HG03175 (cell line): Measurements from ENCODE around the gene HOXA4.

ENCODE experiments used
- ATAC-seq: cut with Tn5 transposase; IDR thresholded peaks from one replicate; pipeline ENCODE4 v1.9.1; 2021; ENCODE audit warnings: mild to moderate bottlenecking, moderate library complexity; ENCODE audit not compliant: unreplicated experiment

HOXA4 gene

DNA sequence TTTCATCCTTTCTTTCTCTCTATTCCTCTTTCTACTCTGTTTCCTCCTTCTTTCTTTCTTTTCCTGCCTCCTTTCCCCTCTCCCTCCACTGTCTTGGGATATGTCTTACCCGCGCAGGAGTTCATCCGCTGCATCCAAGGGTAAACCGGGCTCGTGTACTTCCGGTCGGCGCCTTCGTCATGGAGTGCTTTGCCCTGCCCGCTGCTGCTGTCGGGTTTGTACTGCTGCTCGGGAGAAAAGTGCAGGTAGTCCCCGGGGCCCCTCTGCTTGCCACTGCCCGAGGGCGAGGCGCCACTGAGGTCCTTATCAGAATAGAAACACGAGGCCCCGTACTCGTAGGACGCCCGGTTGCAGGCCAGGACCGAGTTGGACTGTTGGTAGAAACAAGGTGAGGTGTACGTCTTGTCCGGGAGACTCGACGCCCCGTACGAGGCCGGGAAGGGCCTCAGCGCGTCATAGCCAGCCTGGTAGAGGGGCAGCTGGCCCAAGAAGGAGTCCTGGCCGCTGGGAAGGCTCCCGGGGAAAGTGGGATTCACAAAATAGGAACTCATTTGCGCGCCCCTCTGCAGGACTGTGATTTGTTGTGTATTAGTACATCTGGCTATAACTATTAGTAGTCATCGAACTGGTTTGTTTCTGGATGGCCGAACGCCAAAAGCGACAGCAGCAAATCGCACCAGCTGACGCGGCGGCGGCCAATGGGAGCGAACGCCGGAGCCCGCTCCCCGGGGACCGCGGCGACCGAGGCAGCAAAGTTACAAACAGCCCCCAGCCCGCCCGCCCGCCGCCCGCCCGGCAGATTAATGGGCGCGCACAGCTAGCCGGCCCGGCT is 16.9 kb upstream of the HOXA4 start, which contains the start of gene HOXA6:
HOXA6 (minus strand) TSS at position 576 of the 832 bp plus-strand sequence; CDS start at position 551, 25 bp downstream.
- ATAC-seq, result no peak

DNA sequence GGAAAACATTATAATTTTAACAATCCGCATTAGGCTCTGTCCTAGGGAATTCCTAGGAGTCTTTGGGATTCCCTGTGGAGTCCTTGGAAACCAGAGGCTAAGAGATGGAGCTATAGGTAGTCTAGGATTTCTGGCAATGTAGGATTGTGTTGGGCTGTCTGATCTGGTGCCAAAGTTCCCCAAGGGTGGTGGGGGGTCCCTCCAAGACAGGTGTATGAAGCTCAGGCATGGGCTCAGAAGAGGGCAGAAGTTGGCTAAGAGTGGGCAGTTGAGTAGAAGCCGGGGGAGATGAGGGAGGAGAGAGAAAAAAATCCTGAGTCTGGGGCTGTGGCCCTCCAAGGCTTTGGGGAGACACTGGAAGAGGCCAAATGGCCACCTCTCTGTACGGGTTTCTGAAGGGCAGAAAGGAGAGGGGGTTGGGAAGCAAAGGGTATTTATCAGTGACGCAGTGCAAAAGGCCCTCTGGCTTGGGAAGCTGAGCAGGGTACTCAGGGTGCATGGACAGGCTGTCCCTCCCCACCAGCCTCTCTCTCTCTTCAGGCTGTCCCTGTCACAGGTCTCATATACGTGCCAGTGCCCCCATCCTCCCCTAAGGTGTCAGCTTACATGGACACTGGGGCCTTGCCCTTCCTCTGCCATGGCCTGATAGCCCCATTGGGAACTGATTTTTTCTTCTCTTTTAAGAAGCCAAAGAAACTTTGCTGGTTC is 16.1 kb upstream of the HOXA4 start:
- ATAC-seq, result no peak

DNA sequence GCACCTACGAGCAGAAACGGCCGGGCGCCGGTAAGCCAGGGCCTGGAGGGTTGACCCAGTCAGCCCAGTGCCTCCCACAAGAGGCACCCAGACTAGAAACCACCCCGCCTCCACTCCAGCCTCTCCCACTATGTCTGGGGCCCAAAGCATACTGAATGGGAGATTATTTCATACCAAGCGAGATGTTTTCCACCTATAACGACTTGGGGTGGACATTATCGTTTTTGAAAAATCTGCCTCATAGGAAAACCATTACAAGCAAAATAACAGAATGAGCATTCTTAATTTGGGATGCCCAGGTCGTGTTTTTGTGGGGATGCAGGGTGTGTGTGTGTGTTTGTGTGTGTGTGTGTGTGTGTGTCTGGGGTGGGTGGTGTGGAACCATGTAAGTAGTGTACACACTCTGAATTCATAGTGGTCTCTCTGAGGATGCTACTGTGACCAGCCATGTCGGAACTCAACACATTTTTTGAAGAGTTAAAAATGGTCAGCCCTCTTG is 15.4 kb upstream of the HOXA4 start:
- no peak for ATAC-seq

DNA sequence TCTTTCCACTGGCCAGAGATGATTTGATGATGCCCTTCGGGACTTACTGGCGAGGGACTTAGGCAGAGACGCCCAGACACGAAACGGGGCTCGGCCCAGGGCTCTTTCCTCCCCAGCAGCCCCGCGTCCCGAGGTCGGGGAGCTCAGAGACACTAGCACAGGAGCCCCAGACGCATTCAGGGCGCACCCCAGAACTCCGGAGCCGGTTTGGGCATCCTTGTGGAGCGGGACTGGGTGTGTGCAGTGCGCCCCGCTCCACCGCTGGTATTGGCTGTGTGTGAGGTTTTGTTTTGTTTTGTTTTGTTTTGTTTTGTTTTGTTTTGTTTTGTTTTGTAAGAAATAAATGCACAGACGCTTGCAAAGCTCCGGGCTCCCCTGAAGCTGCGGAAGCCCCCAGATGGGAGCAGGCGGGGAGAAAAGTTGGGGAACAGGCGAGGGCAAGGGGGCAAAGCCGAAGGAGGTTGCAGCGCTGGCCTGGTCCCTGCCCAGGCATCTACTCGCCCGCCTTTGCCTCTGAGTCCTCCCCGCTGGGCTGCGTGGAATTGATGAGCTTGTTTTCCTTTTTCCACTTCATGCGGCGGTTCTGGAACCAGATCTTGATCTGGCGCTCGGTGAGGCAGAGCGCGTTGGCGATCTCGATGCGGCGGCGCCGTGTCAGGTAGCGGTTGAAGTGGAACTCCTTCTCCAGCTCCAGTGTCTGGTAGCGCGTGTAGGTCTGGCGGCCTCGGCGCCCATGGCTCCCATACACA is 14.8 kb upstream of the HOXA4 start:
- ATAC-seq, result no peak

DNA sequence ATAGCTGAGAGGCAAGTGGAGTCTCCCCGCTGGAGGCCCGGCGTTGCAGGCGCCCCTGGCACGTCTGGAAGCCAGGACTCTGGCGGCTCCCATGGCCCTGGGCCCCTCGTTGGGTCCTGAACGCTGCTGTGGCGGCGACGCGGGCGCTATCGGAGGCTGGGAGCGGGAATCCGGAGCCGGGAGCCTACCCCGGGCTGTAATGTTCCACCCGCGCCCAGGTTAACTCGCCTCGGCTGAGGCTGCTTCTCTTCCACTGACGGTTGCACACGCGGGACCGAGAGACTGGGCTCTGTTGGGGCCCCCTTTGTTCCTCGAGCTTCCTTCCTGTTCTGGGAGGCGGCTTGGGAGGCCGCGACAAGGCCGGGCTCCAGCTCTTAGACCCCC is 14.2 kb upstream of the HOXA4 start:
- ATAC-seq, result no peak

DNA sequence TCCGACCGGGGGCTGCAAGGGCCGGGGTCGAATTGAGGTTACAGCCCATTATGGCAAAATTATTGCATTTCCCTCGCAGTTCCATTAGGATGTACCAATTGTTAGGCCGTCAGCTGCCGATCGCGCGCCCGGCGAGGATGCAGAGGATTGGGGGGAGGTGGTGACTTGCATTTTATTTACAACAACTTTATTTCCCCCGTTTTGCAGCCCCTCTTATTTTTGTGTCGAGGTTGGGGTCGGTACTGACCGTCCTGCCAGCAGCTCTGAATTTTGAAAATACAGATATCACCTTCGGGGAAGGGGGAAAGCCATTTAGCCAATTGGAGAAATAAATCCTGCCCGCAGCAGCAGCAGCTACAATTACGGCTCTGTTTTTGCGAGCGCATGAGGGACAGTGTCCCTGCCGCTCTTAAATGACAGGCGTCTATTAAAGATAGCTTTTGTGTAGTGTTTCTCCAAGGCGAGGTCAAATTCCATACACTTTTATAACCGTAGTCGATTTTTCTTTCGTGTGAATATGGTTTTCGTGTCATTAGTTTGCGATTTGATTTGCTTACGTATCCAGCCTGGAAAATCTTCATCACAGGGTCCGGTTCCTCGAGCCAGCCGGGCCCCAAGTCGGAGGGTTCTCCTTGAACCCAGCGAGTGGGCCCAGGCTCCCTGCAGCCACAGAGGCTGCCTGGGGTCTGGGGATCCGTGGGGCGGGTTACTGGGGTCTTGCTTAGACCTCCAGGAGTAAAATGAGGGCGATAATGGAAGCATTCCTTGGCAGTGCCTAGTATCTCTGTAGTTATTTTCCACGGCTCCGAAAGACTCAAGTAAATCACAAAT is 13.6 kb upstream of the HOXA4 start:
- ATAC-seq, result no peak

DNA sequence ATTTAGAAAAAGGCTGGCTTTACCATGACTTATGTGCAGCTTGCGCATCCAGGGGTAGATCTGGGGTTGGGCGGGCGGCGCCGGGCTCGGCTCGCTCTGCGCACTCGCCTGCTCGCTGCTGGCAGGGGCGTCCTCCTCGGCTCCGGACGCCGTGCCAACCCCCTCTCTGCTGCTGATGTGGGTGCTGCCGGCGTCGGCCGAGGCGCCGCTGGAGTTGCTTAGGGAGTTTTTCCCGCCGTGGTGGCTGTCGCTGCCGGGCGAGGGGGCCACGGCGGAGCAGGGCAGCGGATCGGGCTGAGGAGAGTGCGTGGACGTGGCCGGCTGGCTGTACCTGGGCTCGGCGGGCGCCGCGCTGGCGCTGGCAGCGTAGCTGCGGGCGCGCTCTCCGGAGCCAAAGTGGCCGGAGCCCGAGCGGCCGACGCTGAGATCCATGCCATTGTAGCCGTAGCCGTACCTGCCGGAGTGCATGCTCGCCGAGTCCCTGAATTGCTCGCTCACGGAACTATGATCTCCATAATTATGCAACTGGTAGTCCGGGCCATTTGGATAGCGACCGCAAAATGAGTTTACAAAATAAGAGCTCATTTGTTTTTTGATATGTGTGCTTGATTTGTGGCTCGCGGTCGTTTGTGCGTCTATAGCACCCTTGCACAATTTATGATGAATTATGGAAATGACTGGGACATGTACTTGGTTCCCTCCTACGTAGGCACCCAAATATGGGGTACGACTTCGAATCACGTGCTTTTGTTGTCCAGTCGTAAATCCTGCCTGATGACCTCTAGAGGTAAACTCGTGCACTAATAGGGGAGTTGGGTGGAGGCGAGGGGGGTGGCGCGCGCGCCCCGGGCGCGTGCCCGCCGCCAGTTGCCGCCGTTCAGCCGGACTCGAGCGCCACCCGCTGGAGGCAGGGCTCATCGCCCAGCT is 12.7 kb upstream of the HOXA4 start, which contains the start of gene HOXA5:
HOXA5 (minus strand) TSS at position 659 of the 927 bp plus-strand sequence; CDS start at position 585, 74 bp downstream.
- peak; percentile 71 for ATAC-seq

DNA sequence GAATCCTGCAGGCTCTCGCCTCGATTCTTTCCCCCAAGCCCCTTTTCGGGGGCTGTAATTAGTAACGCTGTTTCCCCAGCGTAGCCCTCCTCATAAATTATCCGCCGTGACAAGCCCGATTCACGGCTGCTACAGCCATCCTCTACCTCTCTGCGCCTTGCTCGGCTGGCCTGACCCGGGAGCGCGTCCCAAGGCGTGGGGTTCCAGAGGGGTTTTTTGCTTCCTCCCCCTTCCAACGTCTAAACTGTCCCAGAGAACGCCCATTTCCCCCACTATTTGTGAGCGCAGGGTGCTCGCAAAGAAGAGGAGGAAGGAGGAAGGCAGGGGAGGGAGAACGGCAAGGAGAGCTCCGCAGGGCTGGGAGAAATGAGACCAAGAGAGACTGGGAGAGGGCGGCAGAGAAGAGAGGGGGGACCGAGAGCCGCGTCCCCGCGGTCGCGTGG is 12.0 kb upstream of the HOXA4 start:
- no peak for ATAC-seq

DNA sequence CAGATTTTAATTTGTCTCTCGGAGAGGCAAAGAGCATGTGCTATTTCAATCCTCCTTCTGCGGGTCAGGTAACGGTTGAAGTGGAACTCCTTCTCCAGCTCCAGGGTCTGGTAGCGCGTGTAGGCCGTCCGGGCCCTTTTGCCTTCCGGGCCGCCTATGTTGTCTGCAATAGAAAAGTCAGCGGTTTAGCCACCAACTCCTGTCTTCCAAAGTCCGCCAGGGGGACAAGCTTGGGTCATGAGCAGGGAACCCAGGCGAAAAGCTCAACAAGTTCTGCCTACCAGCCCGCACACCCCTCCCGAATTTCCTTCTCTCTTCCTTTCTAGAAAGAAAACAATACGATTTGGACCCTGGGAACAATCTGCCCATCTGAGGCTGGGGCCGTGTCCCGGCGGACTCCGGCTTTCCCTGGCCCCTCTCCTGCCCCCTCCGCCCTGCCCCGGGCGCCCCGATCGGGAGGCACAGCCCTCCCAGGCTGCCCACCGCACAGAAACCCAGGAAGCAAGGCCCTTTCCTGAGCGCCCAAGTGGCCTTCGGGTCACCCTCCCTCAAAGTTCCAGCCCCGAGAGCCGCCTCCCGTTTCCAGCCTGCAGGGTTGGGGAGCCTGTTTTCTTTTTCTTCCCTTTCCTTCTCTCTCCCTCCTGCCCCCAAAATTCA is 11.5 kb upstream of the HOXA4 start:
- no peak for ATAC-seq

DNA sequence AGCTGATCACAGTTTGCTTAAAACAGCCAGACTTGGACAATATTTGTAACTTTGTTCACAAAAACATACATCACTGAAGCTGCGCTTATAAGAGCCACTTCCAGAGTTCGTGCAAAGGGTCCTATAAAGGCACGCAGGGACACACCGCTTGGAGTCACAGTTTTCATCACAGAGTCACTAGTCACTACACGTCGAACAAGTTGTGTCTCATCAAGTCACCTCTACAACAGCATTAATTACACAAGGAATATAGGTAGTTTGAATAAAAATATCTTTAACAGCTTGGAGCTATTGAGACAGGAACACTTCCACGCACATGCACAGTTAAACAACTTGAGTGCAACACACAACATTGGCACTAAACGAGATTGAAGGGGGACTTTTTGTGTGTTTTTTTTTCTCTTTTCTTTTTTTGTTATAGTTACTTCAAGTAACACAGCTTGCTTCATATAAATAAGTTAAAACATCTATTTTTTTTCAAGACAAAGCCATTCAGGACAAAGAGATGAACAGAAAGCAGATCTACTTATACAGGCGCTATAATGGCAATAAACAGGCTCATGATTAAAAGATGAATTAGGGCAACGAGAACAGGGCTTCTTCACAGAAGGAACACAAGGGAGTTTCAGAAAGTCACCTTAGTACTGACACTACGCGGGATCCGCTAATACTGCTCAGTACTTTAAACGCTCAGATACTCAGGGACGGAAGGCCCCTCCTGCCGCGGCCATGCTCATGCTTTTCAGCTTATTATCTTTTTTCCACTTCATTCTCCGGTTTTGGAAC is 10.8 kb upstream of the HOXA4 start:
- no peak for ATAC-seq

DNA sequence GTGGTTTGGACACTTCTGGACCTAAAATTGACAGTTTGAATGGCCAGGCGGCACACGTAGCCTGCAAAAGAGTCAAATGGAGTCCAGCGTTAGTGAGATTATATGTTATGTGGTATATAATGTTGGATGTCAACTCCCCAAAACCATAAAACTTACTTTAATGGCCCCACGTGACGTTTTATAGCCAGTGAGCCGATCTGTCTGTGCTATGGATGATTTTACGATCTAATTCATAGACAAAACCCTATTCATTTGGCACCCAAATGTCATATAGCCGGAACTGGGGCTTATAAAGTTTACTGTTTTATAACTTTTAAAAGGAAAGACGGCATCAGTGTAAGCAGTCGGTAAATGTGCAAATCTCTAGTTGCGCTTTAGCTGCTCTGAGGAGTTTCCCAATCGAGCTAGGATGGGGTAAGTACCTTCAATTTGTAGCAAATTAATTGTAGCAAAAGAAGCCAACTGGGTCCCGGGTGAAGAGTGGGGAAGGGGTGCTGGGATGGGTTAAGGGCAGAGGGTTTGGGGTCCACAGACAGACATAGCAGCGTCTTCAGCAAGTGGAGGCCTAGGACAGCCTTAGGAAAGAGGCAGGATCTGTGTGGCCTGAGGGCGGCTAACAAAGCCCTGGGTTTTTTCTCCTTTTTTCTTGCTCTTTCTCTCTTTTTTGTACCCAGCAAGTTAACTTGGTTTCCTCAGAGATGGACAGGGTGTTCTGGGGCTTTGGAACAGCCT is 9.7 kb upstream of the HOXA4 start:
- no peak for ATAC-seq

DNA sequence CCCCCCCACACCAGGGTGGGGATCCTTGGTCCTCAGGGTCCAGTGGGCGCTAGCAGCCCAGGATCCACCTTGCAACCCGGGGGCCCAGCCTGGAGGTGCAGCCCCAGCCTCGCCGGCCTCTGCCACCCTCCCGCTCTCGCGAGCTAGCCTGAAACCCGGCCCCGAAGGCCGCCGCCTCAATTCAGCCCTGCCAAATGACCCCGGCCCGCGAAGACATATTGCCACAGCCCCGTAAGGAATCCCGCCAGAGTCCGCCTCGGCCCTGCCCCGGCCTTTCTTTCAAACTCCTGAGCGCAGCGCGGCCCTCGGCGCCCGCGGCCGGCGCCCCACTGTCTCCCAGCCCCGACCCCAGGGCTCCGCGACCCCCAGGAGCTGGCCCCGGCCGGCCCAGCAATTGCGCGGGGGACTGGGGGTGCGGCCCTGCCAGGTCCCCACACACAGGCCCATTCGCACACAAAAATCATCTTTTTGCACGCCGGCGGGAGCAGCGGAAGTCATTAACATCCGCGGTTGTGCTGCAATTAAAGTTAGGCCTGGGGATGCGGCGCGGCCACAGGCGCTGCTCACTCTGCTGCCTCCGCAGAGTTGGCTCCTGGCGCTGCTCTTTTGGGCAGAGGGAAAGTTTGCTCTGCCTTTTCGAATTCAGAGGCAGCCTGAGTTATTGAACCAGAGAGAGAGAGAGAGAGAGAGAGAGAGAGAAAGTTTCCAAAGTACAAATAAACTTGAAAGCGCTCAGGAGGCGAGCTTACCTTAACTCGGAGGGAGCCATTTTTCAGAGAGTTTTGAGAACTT is 9.0 kb upstream of the HOXA4 start:
- no peak for ATAC-seq

DNA sequence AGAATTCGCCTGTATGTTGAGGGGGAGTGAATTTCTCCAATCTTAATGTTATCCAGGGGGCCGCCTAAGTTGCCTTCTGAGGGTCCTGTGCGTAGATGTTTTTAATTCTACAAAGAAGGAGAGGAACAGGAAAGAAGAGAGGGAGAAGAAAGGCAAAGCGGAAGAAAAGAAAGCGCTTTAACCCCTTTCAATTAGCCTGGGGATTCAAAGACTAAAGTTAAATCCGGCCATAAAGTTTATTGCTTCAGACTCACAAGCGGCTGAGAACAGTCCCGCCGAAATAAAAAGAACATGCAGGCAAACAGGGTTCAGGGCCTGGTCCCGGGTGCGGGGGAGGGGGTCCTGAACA is 8.4 kb upstream of the HOXA4 start:
- no peak for ATAC-seq

DNA sequence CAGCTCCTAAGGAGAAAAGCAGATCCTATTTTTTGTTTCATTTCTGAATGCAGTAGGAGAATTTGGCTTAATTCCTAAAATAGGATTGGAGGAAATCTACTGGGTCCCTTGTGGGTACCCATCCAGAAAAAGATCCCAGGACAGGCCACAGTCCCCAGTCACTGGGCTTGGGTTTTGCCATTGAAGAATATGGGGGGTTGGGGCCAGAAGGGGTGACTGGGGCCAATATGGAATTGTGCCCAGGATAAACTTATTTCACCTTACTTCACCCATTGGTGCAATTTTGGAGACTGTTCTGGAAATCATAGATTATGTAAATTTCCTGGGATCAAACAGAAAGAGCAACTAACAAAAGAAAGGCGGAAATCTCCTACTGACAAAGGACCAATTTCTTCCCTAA is 7.9 kb upstream of the HOXA4 start:
- no peak for ATAC-seq

DNA sequence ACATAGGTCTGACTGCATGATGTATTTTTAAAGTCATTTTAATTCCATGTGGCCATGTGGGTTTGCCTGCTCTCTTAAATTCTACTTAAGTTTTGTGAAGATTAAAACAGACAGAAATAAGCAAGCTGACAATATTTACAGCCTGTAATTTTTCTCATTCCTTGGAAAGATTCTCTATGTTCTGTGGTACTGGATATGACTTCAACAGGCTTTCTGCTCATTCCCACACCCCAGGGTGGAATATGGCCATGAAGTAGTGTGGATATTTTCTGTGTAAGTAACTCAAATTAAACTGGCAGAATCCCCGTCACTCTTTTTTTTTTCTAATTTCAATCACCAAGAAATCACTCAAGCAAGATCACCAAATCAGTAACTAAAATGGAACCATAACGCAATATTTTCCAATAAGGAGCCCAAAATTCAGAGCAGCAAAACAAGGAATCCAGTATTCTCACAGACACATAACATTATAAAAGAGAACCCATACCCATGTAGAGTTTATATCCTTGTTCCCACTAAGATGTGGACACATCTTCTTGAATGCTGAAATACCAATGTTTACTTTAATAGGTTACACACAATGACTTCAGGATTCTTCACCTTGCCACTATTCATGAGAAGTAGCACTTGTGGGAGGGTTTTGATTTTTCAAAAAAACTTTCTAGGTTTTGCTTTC is 7.2 kb upstream of the HOXA4 start:
- no peak for ATAC-seq

DNA sequence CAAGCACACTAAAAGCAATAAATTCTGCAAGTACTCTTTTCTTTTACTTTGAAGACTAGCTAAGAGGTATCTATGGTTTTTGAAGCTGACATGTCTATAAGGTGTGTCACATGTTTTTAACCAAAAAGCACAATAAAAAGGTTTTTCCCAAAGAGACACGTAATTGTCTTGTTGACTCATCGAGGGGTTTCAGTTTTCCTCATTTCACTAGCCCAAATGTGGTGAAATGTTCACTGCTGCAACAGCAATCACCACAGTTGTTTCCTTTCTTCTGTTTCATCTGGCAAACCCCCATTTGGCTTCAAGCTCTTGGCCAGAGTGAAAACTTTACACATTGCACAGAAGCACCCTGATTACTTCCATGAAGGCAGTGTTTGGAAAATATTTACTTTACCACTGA is 3.8 kb upstream of the HOXA4 start:
- ATAC-seq, result no peak
